Iris pigment epithelial cell (primary cell): ENCODE results near the gene GJB1.
A peak's percentile ranks its signal among the peaks of the same experiment; 100 is the strongest.
"Not testable (repeated sequence)": the region's sequence is repeated elsewhere in the genome, so short reads cannot be mapped to it uniquely, and the experiment has no call there.

Source experiments
- DNase-seq: peaks from one replicate; pipeline ENCODE4 v3.0.0-alpha.2; 2011; ENCODE audit warnings: low read depth

Gene GJB1

DNA sequence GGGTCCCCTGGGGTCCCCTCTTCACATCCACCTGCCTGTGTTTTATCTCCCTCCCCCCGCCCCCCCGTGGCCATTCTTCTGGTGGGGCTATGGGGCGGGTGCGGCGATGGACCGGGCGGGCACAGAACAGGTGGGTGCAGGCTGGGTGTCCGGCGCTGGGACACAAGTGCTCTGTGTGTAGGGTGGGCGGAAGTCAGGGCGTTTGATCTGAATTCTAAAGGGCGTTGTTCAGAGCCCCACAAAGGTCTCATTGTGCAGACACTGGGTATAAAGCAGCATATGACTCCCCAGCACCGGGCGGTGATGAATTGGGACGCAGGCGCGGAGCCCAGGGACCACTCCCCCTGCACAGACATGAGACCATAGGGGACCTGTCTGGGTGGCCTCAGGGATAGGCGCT is at the start of gene GJB1:
GJB1 (plus strand) TSS at position 296 of the 400 bp plus-strand sequence. CDS start 484 bp downstream, outside the sequence.
- DNase-seq: no peak

DNA sequence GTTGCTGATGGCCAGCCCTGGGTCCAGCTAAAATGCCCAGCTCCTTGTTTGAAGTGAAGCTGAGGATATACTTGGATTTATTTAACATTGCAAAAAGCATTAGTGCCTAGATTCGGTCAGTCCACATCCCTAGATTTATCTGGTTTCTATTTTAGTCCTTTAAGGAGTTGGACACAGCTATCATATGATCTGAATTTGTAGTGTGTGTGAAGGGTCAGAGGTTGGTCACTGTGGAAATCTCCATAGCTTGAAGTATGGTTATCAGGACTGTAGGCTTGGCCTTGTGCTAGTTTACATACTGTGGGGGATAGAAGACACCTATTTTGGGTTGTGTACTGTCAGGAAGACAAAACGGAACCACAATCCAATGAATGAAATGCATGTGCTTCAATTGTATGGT is 49.6 kb upstream of the GJB1 start:
- DNase-seq: no peak

DNA sequence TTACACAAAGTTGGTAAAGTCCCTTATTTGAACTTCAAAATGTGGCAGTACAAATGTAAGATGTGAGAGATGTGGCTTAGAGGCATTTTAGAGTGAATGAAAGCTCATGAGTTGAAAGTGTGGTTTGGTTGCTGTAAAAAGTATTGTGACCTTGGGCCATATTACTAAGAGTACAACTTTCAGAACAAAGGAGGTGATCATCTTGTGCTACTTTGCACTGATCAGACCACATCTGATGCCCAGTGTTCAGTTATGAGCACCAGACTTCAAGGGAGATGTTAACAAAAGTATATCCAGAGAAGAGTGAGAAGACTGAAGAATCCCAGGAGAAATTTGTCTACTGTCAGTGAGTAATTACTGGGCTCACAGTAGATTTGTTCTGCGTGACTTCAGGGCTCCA is 48.2 kb upstream of the GJB1 start:
- no peak for DNase-seq

DNA sequence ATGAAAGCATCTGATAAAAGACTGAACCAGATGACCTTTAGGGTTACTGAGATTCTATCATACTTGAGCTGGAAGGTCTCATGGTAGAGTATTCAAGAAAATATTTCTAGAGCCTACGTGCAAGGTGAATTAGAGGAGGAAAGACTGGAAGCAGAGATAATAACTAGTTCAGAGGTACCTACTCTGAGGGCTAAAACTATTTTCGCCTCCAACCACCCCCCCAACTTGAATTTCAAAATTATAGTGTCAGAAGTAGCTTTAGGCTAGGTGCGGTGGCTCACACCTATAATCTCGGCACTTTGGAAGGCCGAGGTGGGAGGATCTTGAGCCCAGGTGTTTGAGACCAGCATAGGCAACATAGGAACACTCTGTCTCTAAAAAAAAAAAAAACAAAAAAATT is 47.5 kb upstream of the GJB1 start:
- no peak for DNase-seq

DNA sequence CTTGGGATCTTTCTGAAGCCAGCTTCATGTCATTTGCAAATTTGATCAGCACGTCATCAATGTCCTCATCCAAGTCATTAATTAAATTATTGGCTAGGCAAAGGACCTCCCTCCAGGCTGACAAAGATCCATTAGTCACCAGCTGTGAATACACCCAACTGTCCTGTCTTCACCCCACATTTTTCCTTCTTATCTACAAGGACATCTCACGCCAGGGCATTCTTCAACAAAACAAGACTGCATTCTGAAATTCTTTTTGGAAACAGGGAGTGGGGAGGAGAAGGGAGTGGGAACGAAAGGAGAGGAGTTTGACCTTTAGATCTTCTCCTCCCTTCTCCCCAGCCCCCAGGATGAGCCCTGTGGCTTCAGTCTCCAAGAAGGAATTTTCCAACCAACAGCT is 45.7 kb upstream of the GJB1 start:
- no peak for DNase-seq

DNA sequence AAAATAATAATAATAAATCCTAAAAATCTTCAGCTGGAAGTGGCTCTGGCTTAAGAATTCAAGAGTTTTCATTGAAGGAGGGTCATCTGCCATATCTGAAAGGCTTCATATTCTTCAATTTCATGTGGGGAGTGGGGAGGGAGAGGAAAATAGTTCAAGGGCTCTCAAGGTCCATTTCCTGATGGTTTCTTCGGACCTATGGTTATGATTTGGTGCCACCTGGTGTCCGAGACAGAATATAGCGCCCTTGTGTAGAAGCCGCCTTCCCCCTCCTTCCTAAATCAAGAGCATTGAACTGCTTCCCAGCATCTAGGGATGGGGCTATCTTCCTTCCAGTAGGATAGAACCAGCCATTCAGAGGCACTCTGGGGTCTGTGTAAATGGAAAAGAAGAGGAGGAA is 44.1 kb upstream of the GJB1 start:
- DNase-seq: peak; percentile 69

DNA sequence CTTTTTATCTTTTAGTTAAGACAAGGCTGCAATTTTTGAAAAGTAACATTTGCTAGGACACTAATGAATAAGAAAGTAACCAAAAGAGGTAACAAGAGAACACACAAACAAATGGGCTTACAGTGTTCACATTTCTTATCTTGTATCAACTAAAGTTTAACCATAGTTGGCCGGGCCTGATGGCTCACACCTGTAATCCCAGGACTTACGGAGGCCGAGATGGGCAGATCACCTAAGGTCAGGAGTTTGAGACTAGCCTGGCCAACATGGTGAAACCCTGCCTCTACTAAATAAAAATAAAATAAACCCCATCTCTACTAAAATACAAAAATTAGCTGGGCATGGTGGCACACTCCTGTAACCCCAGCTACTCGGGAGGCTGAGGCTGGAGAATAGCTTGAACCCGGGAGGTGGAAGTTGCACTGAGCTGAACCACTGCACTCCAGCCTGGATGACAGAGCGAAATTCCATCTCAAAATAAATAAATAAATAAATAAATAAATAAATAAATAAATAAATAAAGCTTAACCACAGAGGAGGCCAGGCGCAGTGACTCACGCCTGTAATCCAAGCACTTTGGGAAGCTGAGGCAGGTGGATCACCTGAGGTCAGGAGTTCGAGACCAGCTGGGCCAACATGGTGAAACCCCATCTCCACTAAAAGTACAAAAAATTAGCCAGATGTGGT is 42.3 kb upstream of the GJB1 start:
- not testable (repeated sequence) for DNase-seq

DNA sequence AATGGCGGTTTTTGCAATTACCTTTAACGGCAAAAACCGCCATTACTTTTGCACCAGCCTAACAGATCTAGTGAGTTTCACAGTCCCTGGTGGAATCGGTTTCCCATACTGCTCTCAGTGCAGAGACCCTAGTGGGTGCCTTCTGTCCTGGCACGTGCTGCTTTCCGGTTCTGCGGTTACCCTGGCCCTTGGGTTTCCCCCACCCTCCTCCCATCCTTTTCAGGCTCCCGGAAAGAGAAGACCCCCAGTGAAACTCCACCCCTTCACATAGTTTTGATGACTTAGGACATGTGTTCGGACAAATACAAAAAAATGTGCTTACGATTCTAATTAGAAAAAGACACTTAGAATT is 41.5 kb upstream of the GJB1 start:
- no peak for DNase-seq

DNA sequence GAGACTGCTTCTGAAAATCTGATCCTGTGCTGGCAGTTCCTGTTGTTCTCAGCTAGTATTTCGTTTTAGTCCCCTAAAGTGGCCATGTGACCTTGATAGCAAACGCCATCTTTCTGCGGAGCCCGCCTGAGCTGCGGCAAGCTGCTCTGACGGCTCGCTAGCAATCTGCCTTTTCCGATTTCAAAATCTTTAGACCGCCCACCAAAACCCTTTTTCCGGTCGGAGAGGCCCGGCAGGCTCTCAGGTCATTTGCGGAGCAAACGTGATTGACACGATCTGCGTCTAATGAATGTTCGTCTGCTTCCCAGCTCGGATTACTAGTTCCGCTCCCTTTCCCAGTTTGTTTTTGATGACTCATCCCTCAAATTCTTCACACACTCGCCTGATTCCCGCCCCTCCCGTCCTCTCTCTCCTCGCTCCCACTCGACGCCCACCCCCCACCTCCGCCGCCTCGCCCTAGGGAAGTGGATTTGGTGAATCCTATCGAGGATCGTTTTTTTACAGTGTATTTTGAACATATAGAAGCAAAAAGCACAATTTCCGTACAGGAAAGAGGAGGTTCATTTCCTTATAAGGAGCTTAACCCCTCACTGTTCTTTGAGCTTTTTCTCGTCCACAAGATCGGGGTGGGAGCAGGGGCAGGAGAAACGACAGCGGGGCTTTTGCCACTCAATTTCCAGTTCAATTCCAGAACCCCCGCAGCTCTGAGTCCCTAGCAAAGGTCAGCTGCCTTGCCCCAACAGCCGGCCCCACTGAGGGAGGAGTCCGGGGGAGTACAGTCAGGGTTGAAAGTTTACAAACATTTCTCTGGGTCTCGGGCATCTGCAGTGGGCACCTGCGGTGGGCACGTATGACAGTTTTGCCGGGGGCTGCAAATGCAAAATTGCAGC is 40.9 kb upstream of the GJB1 start:
- DNase-seq: peak; percentile 96

DNA sequence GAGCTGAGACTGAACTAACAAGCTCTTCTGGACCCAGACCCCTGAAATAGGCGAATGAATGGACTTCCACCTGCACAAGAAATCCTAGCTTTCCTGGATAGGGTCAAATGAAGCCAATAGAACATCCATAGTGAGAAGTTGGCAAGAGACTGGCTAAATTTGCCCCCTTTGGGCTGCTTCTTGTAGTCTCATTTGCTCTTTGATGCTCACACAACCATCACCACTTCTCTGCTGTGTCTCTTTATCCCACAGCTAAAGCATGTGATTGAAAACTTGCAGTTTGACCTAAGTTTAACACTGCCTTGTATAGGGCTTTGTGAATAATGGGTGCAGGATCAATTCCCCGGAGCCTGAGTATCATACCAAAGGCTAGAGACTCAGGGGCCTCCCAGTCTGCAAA is 40.2 kb upstream of the GJB1 start:
- DNase-seq: no peak

DNA sequence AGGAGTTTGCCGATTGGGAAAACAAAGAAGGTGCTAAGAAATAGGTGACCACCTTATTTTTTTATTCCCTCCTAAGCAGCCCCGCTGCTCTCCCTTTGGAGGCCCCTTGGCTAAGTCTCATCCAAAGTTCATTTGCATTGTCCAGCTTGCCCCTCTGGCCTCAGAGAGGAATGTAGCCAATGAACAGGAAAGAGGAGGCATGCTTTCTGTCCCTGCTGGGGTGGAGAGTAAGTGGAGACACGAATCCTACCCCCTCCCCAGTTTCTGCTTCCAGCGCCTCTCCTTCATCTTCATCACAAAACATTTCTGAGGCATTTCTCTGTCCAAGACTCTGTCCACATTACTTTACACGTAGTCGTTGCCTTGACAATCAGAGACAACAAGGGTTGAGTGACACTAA is 39.7 kb upstream of the GJB1 start:
- DNase-seq: no peak

DNA sequence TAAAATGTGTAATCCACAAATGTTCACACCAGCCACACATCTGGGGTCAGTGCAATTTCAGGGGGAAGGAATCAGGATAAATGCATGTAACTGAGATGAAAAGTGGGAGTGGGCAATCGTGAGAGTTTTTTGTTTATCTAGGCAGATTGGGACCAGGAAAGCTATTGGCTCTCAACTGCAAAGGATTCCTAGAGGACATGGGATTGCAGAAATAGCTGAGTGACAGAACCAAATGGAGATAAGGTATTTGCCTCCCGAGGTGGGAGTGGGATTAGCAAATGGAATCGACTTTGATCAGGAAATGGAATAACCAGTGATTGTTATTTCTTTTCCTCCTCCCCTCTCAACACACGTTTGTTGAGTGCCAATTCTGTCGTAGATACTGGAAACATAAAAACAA is 38.9 kb upstream of the GJB1 start:
- no peak for DNase-seq

DNA sequence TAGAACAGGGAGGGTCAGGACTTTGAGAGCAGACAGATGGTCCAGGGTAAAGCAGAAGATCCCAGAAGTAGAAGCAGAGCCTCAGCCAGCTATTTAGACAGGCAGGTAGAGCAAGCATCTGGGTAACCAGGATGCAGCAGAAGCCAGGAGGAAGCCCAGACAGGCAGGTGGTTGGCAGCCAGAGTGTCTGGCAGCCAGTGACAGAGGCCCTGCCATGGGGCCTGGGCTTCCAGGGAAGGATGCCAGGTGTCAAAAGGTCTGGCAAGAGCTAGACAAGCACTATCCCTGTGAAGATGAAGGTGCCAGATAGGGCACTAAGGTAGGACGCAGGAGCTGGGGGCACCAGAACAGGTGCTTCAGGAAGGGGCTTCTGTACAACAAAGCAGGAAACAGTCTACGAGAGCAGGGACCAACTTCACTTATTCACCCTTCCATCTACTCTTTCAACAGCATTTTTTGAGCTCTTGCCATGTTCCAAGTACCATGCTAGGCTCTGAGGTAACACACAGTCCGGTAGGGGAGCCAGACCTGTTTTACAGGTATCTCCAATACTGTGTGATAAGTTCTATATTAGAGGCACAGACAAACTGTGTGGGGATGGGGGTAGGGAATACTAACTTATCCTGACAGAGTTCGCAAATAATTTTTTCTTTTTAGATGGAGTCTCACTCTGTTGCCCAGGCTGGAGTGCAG is 38.1 kb upstream of the GJB1 start:
- no peak for DNase-seq

DNA sequence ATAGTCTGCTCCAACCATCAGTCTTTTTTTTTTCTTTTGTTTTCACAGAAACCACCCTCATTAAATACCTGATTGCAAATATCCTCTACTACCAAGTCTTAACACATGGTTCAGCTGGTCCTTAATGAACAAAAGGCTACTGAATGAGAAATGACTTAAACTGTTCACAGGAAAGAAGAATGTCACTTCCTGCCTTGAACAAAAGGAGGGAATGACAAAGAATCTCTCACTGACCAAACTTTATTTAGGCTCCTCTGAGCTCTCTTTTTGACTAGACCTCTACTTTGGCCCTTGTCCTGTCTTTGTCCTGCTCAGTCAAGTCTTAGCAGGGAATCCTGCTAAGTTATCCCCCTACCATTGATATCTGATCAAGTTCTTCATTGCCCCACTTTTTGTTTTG is 31.8 kb upstream of the GJB1 start:
- DNase-seq: no peak

DNA sequence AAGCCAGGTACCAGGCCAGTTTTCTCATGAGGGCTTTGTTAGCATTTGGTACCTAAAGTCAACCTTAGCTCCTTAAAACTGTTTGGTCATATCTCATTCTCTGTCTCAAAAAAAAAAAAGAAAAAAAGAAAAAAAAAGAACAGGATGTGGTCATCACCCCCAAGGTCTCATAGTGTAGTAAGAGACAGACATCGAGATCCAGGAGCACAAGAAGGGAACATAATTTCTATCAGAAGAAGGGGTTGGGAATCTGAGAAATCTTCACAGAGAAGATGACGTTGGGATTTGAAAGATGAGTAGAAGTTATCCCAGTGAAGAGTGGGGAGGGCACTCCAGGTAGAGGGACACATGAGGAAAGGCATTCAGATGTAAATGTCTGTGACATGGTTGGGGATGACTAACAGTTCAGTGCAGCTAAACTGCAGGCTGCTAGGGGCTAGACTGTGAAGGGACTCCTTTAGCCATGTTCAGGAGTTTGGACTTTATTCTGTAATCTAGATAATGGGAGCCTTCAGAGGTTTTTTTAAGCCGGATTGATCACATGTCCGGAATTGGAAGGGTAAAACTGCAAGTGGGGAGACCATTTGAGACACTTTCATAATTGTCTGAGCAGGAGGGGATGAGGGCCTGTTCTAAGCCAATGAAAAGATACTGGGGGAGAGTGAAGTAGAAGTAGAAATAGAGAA is 26.9 kb upstream of the GJB1 start:
- no peak for DNase-seq

DNA sequence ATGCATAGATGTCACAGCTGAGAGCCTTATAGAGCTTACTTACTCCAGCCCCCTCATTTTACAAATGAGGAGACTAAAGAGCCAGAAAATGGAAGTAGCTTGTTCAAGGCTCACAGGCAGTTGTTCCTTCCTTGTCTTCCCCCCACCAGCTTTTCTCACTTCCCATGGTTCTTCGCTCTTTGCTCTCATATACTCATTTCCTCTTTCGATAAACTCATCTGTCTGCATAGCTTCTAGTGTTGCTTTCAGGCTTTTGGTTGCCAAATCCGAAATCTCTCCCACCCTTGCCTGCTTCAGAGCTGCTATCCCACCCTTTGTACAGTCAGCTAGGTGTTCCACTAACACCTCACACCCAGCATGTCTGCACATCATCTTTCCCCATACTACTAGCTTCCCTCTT is 25.0 kb upstream of the GJB1 start:
- DNase-seq: no peak

DNA sequence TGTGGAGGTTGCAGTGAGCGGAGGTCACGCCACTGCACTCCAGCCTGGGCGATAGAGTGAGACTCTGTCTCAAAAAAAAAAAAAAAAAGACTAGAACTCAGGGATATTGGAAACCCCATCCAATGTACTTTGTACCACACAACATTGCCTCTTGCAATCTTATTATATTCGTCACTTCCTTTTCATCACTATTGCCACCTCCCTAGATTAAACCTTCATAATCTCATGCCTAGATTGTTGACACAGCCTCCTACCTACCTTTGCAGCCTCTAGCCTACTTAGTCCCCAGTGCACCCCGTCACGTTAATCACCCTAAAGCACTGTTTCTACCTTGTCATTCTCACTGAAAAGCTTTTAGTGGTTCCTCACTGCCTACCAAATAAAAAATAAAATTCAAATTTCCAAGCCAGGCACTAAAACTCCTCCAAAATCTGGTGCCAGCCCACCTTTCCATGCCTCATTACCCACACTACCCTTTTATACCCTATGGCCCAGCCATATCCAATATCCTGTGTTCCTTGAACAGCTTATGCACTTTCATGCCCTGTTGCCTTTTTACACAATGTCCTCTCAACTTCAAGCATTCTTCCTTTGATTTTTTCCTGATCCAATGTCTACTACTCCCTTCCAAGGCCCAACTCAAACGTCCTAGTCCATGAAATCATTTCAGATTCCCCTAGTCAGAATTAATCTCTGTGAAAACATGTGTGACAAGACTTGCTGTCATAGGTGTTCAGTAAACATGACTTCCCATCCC is 23.6 kb upstream of the GJB1 start:
- DNase-seq: no peak

DNA sequence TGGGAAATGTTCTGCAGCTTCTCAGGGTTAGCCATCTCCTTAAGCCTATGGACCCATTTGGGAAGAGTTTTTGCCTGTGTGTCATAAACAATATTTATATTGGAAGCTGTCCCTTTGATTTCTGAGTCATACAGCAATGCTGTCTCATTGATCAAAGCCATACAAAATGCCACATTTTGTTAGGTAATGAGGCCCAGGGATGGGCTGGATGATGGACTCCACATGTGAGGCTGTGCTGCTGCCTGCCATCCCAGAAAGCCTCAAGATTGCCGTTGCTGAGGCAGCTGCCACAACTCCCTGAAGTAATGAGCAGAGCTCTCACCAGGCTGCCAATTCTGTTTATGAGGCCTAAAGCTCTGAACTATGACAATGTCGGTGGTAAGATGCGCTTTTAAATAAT is 12.2 kb upstream of the GJB1 start:
- DNase-seq: no peak

DNA sequence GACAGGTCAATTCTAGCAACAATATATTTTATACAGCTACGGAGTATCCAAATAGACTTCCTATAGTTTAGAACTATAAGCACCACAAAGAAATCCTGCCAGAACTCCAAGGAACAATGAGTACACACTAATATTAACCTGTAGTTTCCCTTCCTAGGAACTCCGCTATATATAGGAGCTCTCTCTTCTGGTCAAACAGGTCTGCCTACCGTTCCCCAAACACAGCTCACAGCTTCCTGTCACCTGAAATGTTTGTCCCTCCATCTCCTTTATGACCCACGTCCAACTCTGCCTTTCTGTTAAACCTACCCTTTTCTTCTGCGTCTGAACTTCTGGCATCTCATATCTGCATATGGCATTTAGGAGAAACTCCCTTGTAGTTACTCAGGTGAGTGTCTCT is 10.5 kb upstream of the GJB1 start:
- no peak for DNase-seq

DNA sequence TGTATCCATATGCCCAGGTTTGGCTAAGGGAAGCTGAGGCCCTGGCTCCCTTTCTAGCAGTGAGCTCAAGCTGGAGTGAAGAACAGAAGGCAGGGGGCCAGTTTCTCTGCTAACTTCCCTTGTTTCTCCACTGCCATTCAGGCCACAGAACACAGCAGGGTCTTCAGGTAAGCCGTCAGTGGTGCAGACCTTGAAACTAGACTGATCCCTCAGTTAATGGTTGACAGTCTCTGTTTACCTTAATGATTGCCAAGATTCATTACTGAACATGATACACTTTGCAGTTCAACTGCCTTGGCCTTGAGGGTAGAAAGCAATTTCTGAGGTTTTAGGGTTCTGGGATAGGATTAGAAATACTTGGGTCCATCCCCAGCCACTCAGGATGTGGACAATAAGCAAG is 8.9 kb upstream of the GJB1 start:
- DNase-seq: no peak

DNA sequence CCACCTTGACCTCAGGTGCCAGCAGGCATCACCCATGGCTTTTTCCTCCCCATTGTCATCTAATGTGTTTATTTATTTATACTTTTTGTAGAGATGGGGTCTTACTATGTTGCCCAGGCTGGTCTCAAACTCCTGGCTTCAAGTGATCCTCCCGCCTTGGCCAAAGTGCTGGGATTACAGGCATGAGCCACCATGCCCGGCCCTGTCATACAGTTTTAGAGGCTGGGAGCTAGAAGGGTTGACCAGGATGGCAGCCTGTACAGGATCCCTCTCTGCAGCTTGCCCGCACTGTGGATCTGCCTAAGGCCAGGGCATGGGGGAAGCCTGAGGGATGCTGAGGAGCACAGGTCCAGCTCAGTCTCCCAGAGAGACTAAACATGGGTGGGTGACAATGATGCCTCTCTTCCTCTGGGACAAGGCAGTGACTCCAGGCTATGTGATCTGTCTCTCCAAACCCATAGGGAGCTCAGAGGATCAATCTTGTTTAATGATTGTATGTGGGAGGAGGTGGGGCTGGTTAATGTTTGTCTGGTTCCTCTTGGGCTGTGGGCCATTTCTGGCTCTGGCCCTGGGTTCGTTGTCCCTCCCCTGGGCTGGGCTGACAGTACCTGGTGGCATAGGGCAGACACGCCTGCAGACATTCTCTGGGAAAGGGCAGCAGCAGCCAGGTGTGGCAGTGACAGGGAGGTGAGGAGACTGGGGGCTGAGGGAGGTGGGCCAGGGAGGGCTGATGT is 8.3 kb upstream of the GJB1 start:
- no peak for DNase-seq
